ENCODE measurements around the gene ATM.
"Not testable (repeated sequence)": the region's sequence is repeated elsewhere in the genome, so short reads cannot be mapped to it uniquely, and the experiment has no call there.

ATM gene

DNA sequence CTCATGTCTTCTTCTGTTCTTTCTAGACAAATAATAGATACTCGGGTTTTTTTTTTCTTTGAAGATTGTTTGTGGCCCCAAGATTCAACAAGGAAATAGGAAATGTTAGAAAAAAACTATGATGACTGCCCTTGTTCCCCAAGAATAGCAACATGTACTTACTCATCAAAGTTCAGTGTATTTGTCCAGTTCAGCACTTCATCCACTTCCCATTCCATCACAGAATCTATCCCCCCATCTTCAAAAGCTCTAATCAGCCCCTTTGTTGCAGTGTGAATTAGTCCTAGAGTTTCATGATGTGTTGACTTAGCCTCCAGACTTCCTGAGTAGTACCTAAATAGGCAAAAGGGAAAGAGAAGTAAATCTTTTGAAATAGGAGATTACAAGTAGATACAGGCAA lies 170.2 kb downstream of the ATM start:
- DNase-seq: no peak

DNA sequence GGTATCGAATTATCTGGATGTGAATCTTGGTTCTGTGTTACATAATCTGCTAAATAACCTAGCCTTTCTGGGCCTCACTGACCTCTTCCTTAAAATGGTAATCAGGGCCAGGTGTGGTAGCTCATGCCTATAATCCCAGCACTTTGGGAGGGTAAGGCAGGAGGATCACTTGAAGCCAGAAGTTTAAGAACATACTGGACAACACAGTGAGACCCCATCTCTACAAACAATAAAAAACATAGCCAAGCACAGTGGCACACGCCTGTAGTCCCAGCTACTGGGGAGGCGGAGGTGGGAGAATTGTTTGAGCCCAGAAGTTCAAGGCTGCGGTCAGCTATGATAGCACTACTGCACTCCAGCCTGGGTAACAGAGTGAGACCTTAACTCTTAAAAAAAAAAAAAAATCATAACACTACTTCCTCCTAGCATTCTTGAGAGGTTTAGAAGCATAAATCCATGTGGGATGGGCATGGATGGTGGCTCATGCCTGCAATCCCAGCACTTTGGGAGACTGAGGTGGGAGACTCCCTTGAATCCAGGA lies 171.9 kb downstream of the ATM start:
- DNase-seq: no peak

DNA sequence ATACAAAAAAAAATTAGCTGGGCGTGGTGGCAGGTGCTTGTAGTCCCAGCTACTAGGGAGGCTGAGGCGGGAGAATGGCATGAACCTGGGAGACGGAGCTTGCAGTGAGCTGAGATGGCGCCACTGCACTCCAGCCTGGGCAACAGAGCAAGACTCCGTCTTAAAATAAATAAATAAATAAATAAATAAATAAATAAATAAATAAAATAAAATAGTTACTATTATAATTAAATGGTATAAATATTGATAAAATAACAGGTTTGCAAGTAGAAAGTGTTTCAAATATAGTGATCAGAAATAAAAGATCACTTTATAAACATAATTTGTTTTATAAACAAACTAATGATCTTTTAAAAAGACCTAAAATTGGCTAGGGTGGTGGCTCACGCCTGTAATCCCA lies 173.8 kb downstream of the ATM start:
- not testable (repeated sequence) for DNase-seq

DNA sequence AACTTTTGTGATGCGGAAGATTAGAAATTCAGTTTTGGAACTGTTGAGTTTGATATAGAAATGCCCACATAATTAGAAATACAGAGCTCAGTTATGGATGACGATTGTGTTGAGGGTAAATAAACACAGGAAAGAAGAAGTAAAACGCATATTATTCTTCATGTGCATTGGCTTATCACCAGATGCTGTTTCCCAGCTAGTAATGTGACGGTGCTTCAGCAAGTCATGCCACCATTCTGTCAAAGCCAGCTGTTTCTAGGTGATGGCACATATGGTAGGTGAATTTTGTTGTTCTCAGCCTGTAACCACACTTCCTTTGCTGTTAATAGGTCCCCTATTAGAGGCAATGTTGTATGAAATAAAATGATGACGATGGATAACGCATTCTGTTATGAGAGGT lies 175.6 kb downstream of the ATM start:
- no peak for DNase-seq

DNA sequence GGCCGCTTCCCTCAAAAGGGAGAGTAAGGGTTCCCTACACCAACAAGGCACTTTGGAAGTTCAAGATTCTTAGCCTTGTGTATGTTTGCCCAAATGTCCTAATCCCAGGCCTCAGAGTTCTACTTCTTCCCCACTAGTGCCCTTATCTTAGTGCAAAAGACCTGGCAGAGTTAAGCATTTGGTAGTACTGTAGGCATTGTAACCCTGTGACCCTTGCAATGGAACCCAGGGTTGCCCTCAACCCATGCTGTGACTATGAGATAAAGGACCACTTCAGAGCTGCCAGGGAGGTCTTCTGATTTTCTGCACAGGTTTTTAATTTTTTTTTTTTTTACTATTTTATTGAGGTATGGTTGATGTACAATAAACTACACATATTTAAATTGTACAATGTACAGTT lies 179.4 kb downstream of the ATM start:
- DNase-seq: no peak

DNA sequence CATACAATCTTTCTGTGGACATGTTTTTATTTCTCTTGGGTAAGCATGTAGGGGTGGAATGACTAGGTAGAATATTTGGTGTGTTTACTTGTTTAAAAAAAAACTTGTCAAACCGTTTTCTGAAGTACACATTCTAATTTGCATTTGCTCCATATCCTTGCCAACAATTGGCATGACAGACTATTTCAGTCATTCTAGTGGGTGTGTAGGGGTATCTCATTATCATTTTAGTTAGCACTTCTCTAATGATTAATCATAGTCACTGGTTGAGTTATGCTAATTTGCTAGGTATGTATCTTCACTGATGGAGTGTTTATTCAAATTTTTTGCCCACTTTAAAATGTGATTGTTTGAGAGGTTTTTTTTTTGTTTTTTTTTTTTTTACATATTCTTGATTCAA lies 180.2 kb downstream of the ATM start:
- DNase-seq: no peak

DNA sequence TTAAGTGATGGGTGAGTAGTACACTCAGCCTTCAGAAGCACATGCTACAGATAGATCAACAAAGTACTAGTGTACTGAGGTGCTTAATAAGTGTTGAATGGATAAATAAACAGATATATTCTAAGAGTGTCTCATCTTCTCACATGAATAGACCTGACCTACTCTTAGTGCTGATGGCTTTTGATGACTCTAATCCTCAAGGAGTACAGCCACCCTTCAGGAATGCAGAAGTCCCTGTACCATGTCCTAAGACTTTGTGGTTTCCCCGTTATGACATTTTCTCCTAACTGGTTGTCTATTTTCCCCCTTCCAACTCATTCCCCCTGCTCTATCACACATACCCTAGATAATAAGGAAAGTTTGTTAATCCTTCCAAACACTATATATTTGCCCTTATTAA lies 182.8 kb downstream of the ATM start:
- no peak for DNase-seq

DNA sequence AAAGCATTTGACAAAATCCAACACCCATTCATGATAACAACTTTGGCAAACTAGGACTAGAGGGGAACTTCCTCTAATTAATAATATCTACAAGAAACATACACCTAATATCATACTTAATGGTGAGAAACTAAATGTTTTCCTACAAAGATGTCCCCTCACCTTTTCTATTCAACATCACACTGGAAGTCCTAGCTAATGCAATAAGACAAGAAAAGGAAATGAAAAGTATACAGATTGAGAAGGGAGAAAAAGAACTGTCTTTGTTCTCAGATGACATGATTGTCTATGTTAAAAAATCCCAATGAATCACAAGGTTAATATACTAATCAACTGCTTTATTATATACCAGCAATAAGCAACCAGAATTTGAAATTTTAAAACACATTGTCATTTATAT lies 192.1 kb downstream of the ATM start:
- no peak for DNase-seq

DNA sequence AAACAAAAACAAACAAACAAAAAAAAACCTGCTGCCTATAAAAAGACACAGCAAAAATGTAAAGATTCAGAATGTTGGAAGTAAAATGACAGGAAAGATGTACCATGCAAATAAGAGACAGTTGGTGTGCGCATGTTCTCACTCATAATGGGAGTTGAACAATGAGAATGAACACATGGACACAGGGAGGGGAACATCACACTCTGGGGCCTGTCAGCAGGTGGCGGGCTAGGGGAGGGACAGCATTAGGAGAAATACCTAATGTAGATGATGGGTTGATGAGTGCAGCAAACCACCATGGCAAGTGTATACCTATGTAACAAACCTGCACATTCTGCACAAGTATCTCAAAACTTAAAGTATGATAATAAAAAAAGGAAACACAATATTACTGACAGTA lies 194.7 kb downstream of the ATM start:
- peak in 4 of 6 experiments; percentile 1 to 22 (median 20) for DNase-seq
